Heart left ventricle (tissue), 13 donors: Measurements from ENCODE around the gene RAMP1.

Experiments
- POLR2A ChIP-seq, 2 donors: fragments of 450-650 bp; IDR thresholded peaks; one replicate each; pipeline ENCODE4 v1.6.1; 2017; ENCODE audit warnings: antibody characterized with exemption in 2 of 2, mild to moderate bottlenecking in 2 of 2, moderate library complexity in 2 of 2
- TF ChIP-seq, protein P1 (sequence below), 12 donors: fragments of 200-600 bp; sonication (generic) in 4 of 12; IDR thresholded peaks; one replicate each; pipeline versions ENCODE4 v1.5.0 to v1.8.0; 2018 to 2022; ENCODE audit warnings: antibody characterized with exemption in 12 of 12, mild to moderate bottlenecking in 5 of 12
- donor health status: ischemic (EF 13 %, LVEDD 7.1; RV severe dilation, severe dysfunction).
- donor health status: DM: no; HTN: yes; CAD: no.
- donor health status: DM: no; HTN: no; CAD: no.
- donor health status: ischemic (EF 25% LVEDD 6.9; RV normal size, moderate dysfunction).
- donor health status: ischemic (EF 25% LVEDD 5.7; RV mildly dilated, moderate dysfunction).
- donor health status: ischemic (EF 35%, LVEDD 5.7; RV mildly dilated, moderate dysfunction).
- donor health status: nonischemic (EF 11% LVEDD 7.7; RV severe dilation, severe dysfunction).
- donor health status: DM: yes; HTN: yes; CAD: no.
- donor health status: PGD.
- donor health status: ischemic (EF 29% LVEDD 5.4; RV normal size, mild dysfunction).
- donor health status: nonischemic (EF 23%, LVEDD 6.1; RV moderate dilation, normal function).

DNA sequence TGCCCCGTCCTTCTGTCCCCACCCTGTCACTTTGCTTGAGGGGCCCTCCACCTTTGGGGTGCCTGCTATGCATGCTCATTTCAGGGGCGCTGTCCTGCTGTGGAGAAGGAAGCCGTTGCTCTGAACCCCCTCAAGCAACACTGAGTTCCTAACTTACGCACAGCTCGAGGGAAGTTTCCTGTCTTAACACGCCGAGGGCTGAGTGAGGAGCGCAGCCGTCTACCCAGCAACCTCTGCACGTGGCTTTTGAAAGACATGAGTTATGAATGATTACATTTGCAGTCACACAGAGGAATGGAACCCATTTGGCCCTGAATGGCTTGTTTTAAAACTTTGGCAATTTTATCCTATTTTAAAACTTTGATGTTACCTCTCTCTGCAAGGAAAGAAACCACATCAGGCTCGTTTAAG is 14.0 kb downstream of the RAMP1 start:
- TF ChIP-seq, protein P1, sequence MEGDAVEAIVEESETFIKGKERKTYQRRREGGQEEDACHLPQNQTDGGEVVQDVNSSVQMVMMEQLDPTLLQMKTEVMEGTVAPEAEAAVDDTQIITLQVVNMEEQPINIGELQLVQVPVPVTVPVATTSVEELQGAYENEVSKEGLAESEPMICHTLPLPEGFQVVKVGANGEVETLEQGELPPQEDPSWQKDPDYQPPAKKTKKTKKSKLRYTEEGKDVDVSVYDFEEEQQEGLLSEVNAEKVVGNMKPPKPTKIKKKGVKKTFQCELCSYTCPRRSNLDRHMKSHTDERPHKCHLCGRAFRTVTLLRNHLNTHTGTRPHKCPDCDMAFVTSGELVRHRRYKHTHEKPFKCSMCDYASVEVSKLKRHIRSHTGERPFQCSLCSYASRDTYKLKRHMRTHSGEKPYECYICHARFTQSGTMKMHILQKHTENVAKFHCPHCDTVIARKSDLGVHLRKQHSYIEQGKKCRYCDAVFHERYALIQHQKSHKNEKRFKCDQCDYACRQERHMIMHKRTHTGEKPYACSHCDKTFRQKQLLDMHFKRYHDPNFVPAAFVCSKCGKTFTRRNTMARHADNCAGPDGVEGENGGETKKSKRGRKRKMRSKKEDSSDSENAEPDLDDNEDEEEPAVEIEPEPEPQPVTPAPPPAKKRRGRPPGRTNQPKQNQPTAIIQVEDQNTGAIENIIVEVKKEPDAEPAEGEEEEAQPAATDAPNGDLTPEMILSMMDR (IDR thresholded peaks at IDR 0.05), result no peak
- no peak for TF ChIP-seq POLR2A (IDR thresholded peaks at IDR 0.05)
